Breast epithelium (tissue), 4 donors: ENCODE data around the gene NUDT2. TPM values are rescaled to one million over a fixed set of nuclear protein-coding genes. Genes with fewer than 3 reads are reported as not detected.

Source experiments
- DNase-seq, 2 donors: peaks; one replicate each; pipeline ENCODE4 v3.0.0-alpha.2; 2019; ENCODE audit warnings: low spot score in 2 of 2
- H3K27ac ChIP-seq, 2 donors: fragments of 200-600 bp; sonication (generic) in 1 of 2; one replicate each; pipeline ENCODE4 v1.5.1; 2016 to 2019; ENCODE audit warnings: mild to moderate bottlenecking in 1 of 2
- H3K27me3 ChIP-seq, 2 donors: fragments of 200-600 bp; sonication (generic) in 1 of 2; one replicate each; pipeline versions ENCODE4 v1.5.1 to v1.6.0; 2017 to 2019; ENCODE audit warnings: control low read depth in 1 of 2, mild to moderate bottlenecking in 1 of 2
- H3K36me3 ChIP-seq: fragments of 200-600 bp; one replicate; pipeline ENCODE4 v1.5.1; 2019
- H3K4me1 ChIP-seq, 2 donors: fragments of 200-600 bp; sonication (generic); one replicate each; pipeline ENCODE4 v1.5.1; 2016 to 2019; ENCODE audit warnings: control low read depth in 1 of 2
- H3K4me3 ChIP-seq, 3 donors: fragments of 200-600 bp; sonication (generic); 1 replicate in 2 of 3; 2 replicates in 1 of 3; pipeline ENCODE4 v1.5.1; 2016 to 2019; ENCODE audit warnings: mild to moderate bottlenecking in 3 of 3, moderate library complexity in 2 of 3
- H3K9me3 ChIP-seq, 2 donors: fragments of 200-600 bp; sonication (generic) in 1 of 2; one replicate each; pipeline ENCODE4 v1.5.1; 2016 to 2019; ENCODE audit warnings: control low read depth in 1 of 2
- CTCF ChIP-seq, 3 donors: fragments of 450-650 bp; IDR thresholded peaks; one replicate each; pipeline ENCODE4 v1.5.1; 2016 to 2017; ENCODE audit warnings: antibody characterized with exemption in 3 of 3, mild to moderate bottlenecking in 3 of 3, moderate library complexity in 3 of 3
- POLR2A ChIP-seq: fragments of 450-650 bp; IDR thresholded peaks from one replicate; pipeline ENCODE4 v1.6.1; 2016; ENCODE audit warnings: antibody characterized with exemption, mild to moderate bottlenecking, moderate library complexity
- POLR2AphosphoS5 ChIP-seq, 3 donors: sonication (generic); formaldehyde crosslinking; IDR thresholded peaks; one replicate each; pipeline ENCODE4 v1.6.1; 2017; ENCODE audit warnings: antibody characterized with exemption in 3 of 3
- intact Hi-C: fragments of 100-400 bp; cut with DNase I; formaldehyde crosslinking; loops from one replicate; pipeline ENCODE4 v1.15.1; 2023; ENCODE audit warnings: low total_unique reads
- total RNA-seq, 3 donors: library from RNA; depleted of rRNA; stranded (reverse); fragments of >200 nt; gene quantifications; one replicate each; pipeline ENCODE4 v1.1.0, GENCODE V29; 2016

Gene NUDT2
- total RNA-seq, 3 donors from 2014 or later, result 20.0 to 22.0 (median 21.6) TPM

- TF ChIP-seq POLR2AphosphoS5 (IDR thresholded peaks at IDR 0.05) (no peak), POLR2A (no peak), CTCF (IDR thresholded peaks at IDR 0.05) (no peak)
- H3K4me1 ChIP-seq, result peaks cover 0 to 15% of the 10 kb centered on the region in 2 donors
- no peak overlapping the region for H3K27ac ChIP-seq
- H3K27me3 ChIP-seq, result no peaks in the 10 kb centered on the region
- no peaks in the 10 kb centered on the region for H3K36me3 ChIP-seq
- H3K4me3 ChIP-seq, result no peak overlapping the region
- no peaks in the 10 kb centered on the region for H3K9me3 ChIP-seq
- intact Hi-C loops, result no loop called here
- DNase-seq, result no peak
Measured at GRCh38 chr9:34331196-34331595, 1.8 kb downstream of the NUDT2 start.

- Histone ChIP-seq H3K27me3 (no peaks in the 10 kb centered on the region), H3K36me3 (no peaks in the 10 kb centered on the region), H3K27ac (peak overlapping the region in 1 of 2 donors; percentile 21), H3K4me3 (no peak overlapping the region), H3K9me3 (no peaks in the 10 kb centered on the region), H3K4me1 (peaks cover 0 to 15% of the 10 kb centered on the region in 2 donors)
- peak; percentile 26 to 55 (median 53) for TF ChIP-seq CTCF (IDR thresholded peaks at IDR 0.05)
- no peak for TF ChIP-seq POLR2A
- DNase-seq, result no peak
- intact Hi-C loops, result loop anchor here (2.0 kb wide), 1 partner anchor 42 kb away; no protein-coding TSS in a partner anchor
Measured at GRCh38 chr9:34332076-34332964, 3.0 kb downstream of the NUDT2 start.

GRCh38 chr9:34333836-34334235, 4.5 kb downstream of the NUDT2 start:
- Histone ChIP-seq H3K36me3 (no peaks in the 10 kb centered on the region), H3K27me3 (no peaks in the 10 kb centered on the region), H3K4me1 (peaks cover 0 to 6% of the 10 kb centered on the region in 2 donors), H3K9me3 (no peaks in the 10 kb centered on the region), H3K4me3 (no peak overlapping the region), H3K27ac (no peak overlapping the region)
- no peak for DNase-seq
- intact Hi-C loops, result loop anchor here (2.0 kb wide), 1 partner anchor 43 kb away; no protein-coding TSS in a partner anchor
- TF ChIP-seq POLR2AphosphoS5 (IDR thresholded peaks at IDR 0.05), result no peak
- TF ChIP-seq POLR2A, result no peak
- TF ChIP-seq CTCF (IDR thresholded peaks at IDR 0.05), result no peak

GRCh38 chr9:34334337-34334824, 5.0 kb downstream of the NUDT2 start:
- no peak for DNase-seq
- intact Hi-C loops, result no loop called here
- Histone ChIP-seq H3K4me3 (no peak overlapping the region), H3K36me3 (no peaks in the 10 kb centered on the region), H3K27me3 (no peaks in the 10 kb centered on the region), H3K9me3 (no peaks in the 10 kb centered on the region), H3K27ac (peak overlapping the region in 1 of 2 donors; percentile 31), H3K4me1 (peaks cover 0 to 6% of the 10 kb centered on the region in 2 donors)
- TF ChIP-seq CTCF (IDR thresholded peaks at IDR 0.05) (no peak), POLR2AphosphoS5 (IDR thresholded peaks at IDR 0.05) (no peak), POLR2A (no peak)

GRCh38 chr9:34334916-34335315, 5.5 kb downstream of the NUDT2 start:
- TF ChIP-seq CTCF (IDR thresholded peaks at IDR 0.05) (no peak), POLR2A (no peak), POLR2AphosphoS5 (IDR thresholded peaks at IDR 0.05) (no peak)
- no peak for DNase-seq
- H3K4me1 ChIP-seq, result peaks cover 0 to 6% of the 10 kb centered on the region in 2 donors
- H3K36me3 ChIP-seq, result no peaks in the 10 kb centered on the region
- H3K9me3 ChIP-seq, result no peaks in the 10 kb centered on the region
- no peaks in the 10 kb centered on the region for H3K27me3 ChIP-seq
- H3K27ac ChIP-seq, result peak overlapping the region in 1 of 2 donors; percentile 31
- intact Hi-C loops, result no loop called here
- no peak overlapping the region for H3K4me3 ChIP-seq
